Kidney epithelial cell (primary cell): ENCODE results near the gene ELL. TPM values are rescaled to one million over a fixed set of nuclear protein-coding genes. Genes with fewer than 3 reads are reported as not detected.
A peak's percentile ranks its signal among the peaks of the same experiment; 100 is the strongest.

ENCODE experiments used
- DNase-seq: peaks from one replicate; pipeline ENCODE4 v3.0.0-alpha.2; 2010; ENCODE audit warnings: low read depth
- H3K27me3 ChIP-seq: 2 replicates; pipeline ENCODE4 v1.6.0; 2011; ENCODE audit warnings: low read length; ENCODE audit not compliant: control insufficient read depth, insufficient read depth
- H3K36me3 ChIP-seq: 2 replicates; pipeline ENCODE4 v1.5.1; 2011; ENCODE audit warnings: low read length; ENCODE audit not compliant: control insufficient read depth, insufficient read depth
- H3K4me3 ChIP-seq: 2 replicates; pipeline ENCODE4 v1.5.1; 2011; ENCODE audit warnings: low read depth, mild to moderate bottlenecking, control low read depth, low read length
- total RNA-seq: library from RNA; depleted of rRNA; stranded (reverse); fragments of >200 nt; gene quantifications from 2 replicates; pipeline ENCODE4 v1.2.3, GENCODE V29; 2015
- TF ChIP-seq, protein P1 (sequence below): IDR thresholded peaks from 2 replicates; pipeline ENCODE4 v1.5.1; 2011; ENCODE audit warnings: mild to moderate bottlenecking, moderate library complexity, low read length, control low read depth, inconsistent platforms; ENCODE audit not compliant: insufficient read depth, poor library complexity, severe bottlenecking

ELL gene
- total RNA-seq, 1 donor from 2014 or later: 13.1 TPM

DNA sequence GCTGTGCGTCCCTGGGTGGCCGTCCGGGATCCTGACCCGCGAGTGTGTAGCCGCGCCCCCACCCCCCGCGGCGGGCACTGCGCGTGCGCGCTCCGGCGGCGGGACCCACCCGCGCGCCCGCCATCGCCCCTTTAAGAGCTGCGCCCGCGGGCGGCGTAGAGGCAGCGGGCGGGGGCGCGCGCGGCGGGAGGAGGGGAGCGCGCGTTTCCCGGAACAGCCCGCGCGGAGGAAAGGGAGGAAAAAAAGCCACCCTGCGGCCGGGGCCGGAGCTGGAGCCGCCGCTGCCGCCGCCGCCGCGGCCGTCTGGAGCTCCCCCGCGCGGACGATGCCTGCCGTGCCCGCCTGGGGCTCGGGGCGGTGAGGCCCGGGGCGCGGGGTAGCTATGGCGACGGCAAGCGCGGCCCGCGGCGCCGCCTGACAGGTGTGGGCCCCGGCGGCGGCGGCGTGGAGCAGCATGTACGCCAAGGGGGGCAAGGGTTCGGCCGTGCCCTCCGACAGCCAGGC is 102.6 kb downstream of the ELL start, which contains the start of gene SSBP4:
Gene SSBP4 (plus strand): TSS at position 204 of the 504 bp plus-strand sequence. CDS start 251 bp downstream, at position 455.
- no peak for DNase-seq
- Histone ChIP-seq H3K4me3 (peak within 1 kb of the TSS; percentile 59), H3K27me3 (no peaks in the 10 kb centered on the region), H3K36me3 (no peaks in the 10 kb centered on the region)
- TF ChIP-seq, protein P1, sequence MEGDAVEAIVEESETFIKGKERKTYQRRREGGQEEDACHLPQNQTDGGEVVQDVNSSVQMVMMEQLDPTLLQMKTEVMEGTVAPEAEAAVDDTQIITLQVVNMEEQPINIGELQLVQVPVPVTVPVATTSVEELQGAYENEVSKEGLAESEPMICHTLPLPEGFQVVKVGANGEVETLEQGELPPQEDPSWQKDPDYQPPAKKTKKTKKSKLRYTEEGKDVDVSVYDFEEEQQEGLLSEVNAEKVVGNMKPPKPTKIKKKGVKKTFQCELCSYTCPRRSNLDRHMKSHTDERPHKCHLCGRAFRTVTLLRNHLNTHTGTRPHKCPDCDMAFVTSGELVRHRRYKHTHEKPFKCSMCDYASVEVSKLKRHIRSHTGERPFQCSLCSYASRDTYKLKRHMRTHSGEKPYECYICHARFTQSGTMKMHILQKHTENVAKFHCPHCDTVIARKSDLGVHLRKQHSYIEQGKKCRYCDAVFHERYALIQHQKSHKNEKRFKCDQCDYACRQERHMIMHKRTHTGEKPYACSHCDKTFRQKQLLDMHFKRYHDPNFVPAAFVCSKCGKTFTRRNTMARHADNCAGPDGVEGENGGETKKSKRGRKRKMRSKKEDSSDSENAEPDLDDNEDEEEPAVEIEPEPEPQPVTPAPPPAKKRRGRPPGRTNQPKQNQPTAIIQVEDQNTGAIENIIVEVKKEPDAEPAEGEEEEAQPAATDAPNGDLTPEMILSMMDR: no peak

DNA sequence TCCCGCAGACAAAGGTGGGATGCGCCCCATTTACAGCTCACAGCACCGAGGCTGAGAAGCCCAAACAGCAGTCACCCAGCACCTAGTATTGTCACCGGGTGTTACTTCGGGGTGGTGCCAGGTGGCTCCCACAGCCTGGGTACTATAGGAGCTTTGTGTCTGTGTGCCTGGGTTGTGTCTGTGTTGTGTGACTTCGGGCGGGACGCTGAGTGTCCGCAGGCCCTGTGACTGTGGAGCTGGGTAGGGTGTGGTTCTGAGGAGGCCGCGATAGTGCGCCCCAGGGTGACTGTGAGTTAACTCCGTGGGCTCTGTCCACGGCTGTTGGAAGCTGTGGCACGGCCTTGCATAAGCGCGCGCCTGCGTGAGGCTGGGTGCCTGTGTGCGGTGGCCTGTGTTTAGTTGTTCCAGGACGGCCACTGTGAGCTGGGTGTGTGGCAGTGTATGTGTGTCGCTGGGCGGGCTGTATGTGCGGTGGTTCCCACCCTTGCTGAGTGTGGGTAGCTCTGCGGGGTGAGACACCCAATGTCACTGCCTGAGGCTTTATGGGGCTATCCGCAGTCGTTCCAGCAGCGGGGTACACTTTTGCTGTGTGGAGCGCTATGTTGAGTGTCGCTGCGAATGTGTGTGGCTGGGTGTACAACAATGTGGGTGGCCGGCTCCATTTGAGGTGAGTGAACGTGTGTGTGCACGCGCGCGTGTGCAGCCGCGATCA is 103.2 kb downstream of the ELL start:
- Histone ChIP-seq H3K27me3 (no peaks in the 10 kb centered on the region), H3K36me3 (no peaks in the 10 kb centered on the region), H3K4me3 (peak overlapping the region; percentile 59)
- DNase-seq: no peak
- TF ChIP-seq, protein P1: no peak

DNA sequence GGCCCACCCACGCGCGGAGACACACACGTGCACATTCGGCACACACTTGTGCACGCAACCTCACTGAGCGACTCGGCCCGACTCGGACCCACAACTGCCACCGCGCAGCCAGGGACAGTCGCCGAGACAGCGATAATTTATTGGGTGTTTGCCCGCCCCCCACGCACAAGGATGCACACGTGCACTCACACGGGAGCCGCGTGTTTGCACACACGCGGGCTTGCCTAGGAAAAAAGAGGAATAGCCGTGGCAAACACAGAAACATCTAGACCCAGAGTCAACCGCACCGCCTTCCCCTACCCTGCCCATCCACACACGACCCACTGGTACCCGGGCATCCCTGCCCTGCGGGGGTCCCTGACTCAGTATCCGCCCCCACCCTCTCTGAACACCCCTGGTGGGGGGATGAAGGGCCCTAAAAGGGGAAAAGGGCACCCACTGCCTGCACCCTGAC is 103.8 kb downstream of the ELL start:
- DNase-seq: no peak
- peak overlapping the region; percentile 14 for H3K4me3 ChIP-seq
- TF ChIP-seq, protein P1: no peak

DNA sequence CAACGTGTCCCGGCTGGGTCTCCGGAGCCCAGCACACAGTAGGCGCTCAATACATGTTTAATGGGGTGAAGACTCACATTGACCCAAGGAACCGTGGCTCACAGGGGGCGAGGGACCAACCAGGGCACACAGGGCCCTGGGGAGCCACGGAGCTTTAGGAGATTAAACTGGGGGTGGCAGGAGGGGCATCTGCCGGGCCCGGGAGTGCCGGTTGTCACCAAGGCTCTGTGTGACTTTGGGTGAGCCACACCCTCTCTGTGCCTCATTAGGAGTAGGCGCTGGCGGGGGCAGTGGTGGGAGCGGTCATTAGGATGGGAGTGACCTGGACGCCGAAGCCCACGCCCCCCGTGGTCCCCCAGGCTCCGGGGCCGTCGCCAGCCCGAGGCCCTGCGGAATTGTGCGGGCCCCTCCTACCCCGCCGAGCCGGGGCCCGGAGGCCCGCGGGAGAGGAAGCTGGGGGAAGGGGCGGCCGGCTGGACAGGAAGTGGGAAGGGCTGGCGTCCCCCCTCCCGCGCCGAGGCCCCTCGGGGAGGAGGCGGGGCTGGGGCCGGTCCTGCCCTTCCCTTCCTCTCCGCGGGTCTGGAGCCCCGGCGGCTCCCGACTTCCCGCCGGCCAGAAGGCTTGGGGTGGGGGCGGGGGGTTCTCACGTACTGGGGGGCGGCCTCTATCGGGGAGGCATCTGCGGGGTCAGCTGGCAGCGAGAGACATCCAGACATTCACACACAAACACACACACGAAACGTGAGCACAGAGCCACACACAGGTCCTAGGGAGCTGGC is 104.4 kb downstream of the ELL start:
- DNase-seq: no peak
- peaks cover under 1% of the 10 kb centered on the region for H3K27me3 ChIP-seq
- H3K4me3 ChIP-seq: peak overlapping the region; percentile 37
- H3K36me3 ChIP-seq: no peaks in the 10 kb centered on the region
- TF ChIP-seq, protein P1: no peak

More for the DNA sequence above, 103.8 kb downstream of the ELL start:
- Histone ChIP-seq H3K36me3 (no peaks in the 10 kb centered on the region), H3K27me3 (no peaks in the 10 kb centered on the region)

DNA sequence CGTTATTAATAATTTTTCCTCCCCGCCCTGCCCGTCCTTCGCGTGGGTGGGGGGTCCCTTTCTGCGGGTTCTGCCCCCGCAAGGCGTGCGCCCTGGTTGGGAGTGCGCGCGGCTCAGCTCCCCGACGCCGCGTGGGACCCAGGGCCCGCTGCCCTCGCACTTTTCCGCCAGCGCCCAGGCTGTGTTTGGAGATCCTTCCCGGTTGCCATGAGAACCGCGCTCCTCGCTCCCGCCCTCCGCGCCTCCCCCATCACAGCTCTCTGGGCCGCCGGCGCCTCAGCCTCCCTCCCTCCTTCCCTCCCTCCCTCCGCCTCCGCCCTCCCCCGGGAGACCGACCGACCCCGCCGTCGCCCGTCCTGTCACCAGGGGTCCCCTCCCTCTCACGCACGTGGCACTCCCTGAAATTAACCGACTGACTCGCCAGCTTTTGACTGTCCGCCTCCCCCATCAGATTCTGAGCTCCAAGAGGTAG is 105.1 kb downstream of the ELL start:
- DNase-seq: no peak
- TF ChIP-seq, protein P1: no peak
- Histone ChIP-seq H3K4me3 (peak overlapping the region; percentile 37), H3K36me3 (no peaks in the 10 kb centered on the region), H3K27me3 (peaks cover 2% of the 10 kb centered on the region)
